ENCODE data around the gene MEGF9.

DNA sequence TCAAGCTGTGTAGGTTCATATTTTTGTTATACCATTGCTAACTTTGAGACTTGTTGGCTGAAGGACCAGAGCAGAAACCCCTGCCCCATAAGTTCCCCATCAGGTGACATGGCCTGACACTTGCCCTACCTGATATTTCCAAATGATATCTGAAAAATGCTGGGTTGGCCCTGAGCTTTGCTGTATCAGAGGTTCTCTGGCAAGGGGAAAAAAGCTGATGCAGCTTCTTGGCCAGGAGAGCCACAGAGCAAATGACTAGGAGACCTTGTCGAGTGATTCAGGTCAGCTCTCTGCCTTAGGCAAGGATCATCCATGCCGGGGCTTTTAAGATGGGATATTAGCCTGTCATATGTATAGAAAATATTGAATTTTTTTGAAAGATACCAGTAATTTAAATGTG is 2.9 kb upstream of the MEGF9 start:
- no peak for TF ChIP-seq CTCF (IDR thresholded peaks at IDR 0.05; ENCODE audit: low read depth, low read length, poor library complexity, severe bottlenecking)
- TF ChIP-seq EZH2phosphoT487 (IDR thresholded peaks at IDR 0.05; ENCODE audit: borderline replicate concordance, low read length) = no peak

Measured in DOHH2 (cell line).